ENCODE measurements around the gene ORC3.

Gene ORC3

DNA sequence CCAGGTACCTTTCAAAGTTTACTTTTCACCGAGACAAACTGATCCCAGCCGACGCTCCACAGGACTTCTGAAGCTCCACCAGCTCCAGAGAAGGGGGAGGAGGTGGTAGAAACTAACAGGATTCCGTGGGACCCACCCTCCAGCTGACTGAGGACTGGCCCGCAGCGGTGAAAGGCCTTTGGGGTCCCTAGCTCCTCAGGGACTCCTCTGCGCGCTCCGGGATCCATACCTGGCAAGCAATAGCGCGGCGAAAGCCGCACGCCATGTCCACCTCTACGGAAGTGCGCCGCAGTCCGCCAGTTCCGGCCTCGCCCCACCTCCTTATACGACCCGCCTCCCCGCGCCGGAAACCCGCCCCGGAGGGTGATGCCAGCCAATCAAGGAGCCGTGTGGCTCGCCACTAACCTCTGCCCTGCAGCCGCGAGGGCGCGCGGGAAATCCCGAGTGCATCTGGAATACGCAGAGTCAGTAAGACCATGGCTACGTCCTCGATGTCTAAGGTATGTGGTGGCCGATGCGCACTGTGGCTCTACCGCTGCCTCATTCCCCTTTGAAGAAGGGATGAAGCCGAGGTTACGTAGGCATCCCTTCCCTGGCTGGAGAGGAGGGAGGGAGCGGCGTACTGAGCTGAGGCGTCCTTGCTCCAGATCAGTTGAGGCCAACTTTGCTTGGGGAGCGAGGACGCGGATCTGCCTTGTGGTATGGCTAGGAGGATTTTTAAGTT lies at the start of gene ORC3, which contains the start of gene RARS2:
ORC3 (plus strand) TSS at position 443 of the 724 bp plus-strand sequence; CDS start at position 477, 34 bp downstream.
RARS2 (minus strand) TSS at position 295 of the 724 bp plus-strand sequence; CDS start at position 265, 30 bp downstream.
- peak within 1 kb of the TSS; percentile 82 for H3K4me3 ChIP-seq (ENCODE audit: low read depth, low read length)
- DNase-seq (ENCODE audit: low read depth): peak; percentile 60
- TF ChIP-seq, protein P1, sequence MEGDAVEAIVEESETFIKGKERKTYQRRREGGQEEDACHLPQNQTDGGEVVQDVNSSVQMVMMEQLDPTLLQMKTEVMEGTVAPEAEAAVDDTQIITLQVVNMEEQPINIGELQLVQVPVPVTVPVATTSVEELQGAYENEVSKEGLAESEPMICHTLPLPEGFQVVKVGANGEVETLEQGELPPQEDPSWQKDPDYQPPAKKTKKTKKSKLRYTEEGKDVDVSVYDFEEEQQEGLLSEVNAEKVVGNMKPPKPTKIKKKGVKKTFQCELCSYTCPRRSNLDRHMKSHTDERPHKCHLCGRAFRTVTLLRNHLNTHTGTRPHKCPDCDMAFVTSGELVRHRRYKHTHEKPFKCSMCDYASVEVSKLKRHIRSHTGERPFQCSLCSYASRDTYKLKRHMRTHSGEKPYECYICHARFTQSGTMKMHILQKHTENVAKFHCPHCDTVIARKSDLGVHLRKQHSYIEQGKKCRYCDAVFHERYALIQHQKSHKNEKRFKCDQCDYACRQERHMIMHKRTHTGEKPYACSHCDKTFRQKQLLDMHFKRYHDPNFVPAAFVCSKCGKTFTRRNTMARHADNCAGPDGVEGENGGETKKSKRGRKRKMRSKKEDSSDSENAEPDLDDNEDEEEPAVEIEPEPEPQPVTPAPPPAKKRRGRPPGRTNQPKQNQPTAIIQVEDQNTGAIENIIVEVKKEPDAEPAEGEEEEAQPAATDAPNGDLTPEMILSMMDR (IDR thresholded peaks at IDR 0.05; ENCODE audit: control insufficient read depth, extremely low read depth, insufficient read depth): no peak

- no peak overlapping the region for H3K4me3 ChIP-seq (ENCODE audit: low read depth, low read length)
- DNase-seq (ENCODE audit: low read depth): no peak
- TF ChIP-seq, protein P1 (IDR thresholded peaks at IDR 0.05; ENCODE audit: control insufficient read depth, extremely low read depth, insufficient read depth): no peak
Measured at GRCh38 chr6:87540539-87540938, 49.4 kb upstream of the ORC3 start.

GRCh38 chr6:87541041-87541440 lies 48.9 kb upstream of the ORC3 start:
- TF ChIP-seq, protein P1 (IDR thresholded peaks at IDR 0.05; ENCODE audit: control insufficient read depth, extremely low read depth, insufficient read depth): no peak
- no peak for DNase-seq (ENCODE audit: low read depth)
- H3K4me3 ChIP-seq (ENCODE audit: low read depth, low read length): no peak overlapping the region

- TF ChIP-seq, protein P1 (IDR thresholded peaks at IDR 0.05; ENCODE audit: control insufficient read depth, extremely low read depth, insufficient read depth): no peak
- H3K4me3 ChIP-seq (ENCODE audit: low read depth, low read length): no peak overlapping the region
- DNase-seq (ENCODE audit: low read depth): no peak
Measured at GRCh38 chr6:87541744-87542143, 48.2 kb upstream of the ORC3 start.

- TF ChIP-seq, protein P1 (IDR thresholded peaks at IDR 0.05; ENCODE audit: control insufficient read depth, extremely low read depth, insufficient read depth): no peak
- H3K4me3 ChIP-seq (ENCODE audit: low read depth, low read length): no peak overlapping the region
- no peak for DNase-seq (ENCODE audit: low read depth)
Measured at GRCh38 chr6:87543696-87544473, 46.0 kb upstream of the ORC3 start.

DNA sequence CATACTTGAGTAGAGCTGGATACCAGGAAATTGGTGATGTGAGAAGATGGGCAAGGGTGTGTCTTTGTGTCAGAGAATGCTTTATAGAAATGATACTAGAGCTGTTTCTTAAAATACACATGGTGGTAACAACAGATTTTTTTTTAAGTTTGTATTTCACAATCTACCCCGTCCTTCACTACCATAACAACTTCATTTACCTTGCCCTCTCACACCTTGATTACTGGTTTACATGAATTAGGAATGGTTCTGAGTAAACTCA lies 45.5 kb upstream of the ORC3 start:
- DNase-seq (ENCODE audit: low read depth): no peak
- no peak overlapping the region for H3K4me3 ChIP-seq (ENCODE audit: low read depth, low read length)
- TF ChIP-seq, protein P1 (IDR thresholded peaks at IDR 0.05; ENCODE audit: control insufficient read depth, extremely low read depth, insufficient read depth): no peak

All from LNCaP clone FGC (cell line).